WTC11 (cell line): ENCODE results near the gene SGMS1. TPM values are rescaled to one million over a fixed set of nuclear protein-coding genes. Genes with fewer than 3 reads are reported as not detected.
"Not testable (repeated sequence)": the region's sequence is repeated elsewhere in the genome, so short reads cannot be mapped to it uniquely, and the experiment has no call there.

Source experiments
- ATAC-seq: fragments of 200-7000 bp; cut with Tn5 transposase; 2 replicates; pipeline ENCODE4 v1.10.0; 2021; ENCODE audit warnings: mild to moderate bottlenecking, moderate library complexity
- CTCF ChIA-PET: fragments of 300-600 bp; sonication (Branson Sonifier 250); formaldehyde crosslinking; loops from one replicate; lab custom pipeline; 2021; ENCODE audit warnings: antibody characterized with exemption; lab: Charles Lee
- POLR2A ChIA-PET: fragments of 350-600 bp; sonication (Branson Sonifier 250); formaldehyde crosslinking; loops from one replicate; lab custom pipeline; 2021; ENCODE audit warnings: antibody characterized with exemption; lab: Charles Lee
- DNase-seq: peaks from one replicate; pipeline ENCODE4 v3.0.0; 2021; ENCODE audit warnings: low spot score
- H3K27ac Mint-ChIP-seq: 2 replicates; pipeline ENCODE4 v1.8.0; 2021; ENCODE audit warnings: mixed read lengths
- H3K27me3 Mint-ChIP-seq: 2 replicates; pipeline ENCODE4 v1.8.0; 2021; ENCODE audit warnings: low read depth, mild to moderate bottlenecking, moderate library complexity, mixed read lengths
- H3K36me3 Mint-ChIP-seq: 2 replicates; pipeline ENCODE4 v1.8.0; 2021; ENCODE audit warnings: mixed read lengths
- H3K4me1 Mint-ChIP-seq: 2 replicates; pipeline ENCODE4 v1.8.0; 2022; ENCODE audit warnings: mixed read lengths
- H3K4me3 Mint-ChIP-seq: 2 replicates; pipeline ENCODE4 v1.8.0; 2021; ENCODE audit warnings: mild to moderate bottlenecking, moderate library complexity, mixed read lengths
- H3K9me3 Mint-ChIP-seq: 2 replicates; pipeline ENCODE4 v1.8.0; 2021; ENCODE audit warnings: mixed read lengths
- ATF1 ChIP-seq: sonication (generic); formaldehyde crosslinking; IDR thresholded peaks from 2 replicates; pipeline ENCODE4 v1.8.1; 2023; ENCODE audit warnings: mild to moderate bottlenecking, moderate library complexity, missing genetic modification reagents
- CBFB ChIP-seq: sonication (generic); formaldehyde crosslinking; IDR thresholded peaks from 2 replicates; pipeline ENCODE4 v1.8.1; 2022; ENCODE audit warnings: mild to moderate bottlenecking, low read depth, missing genetic modification reagents
- E2F4 ChIP-seq: sonication (generic); formaldehyde crosslinking; IDR thresholded peaks from 2 replicates; pipeline ENCODE4 v1.8.1; 2022; ENCODE audit warnings: low read depth, mild to moderate bottlenecking, moderate library complexity, missing genetic modification reagents, borderline replicate concordance
- EMX1 ChIP-seq: fragments of 250-450 bp; sonication (Bioruptor Pico); IDR thresholded peaks from 2 replicates; pipeline ENCODE4 v1.8.0; 2021; ENCODE audit warnings: mild to moderate bottlenecking
- ESRRA ChIP-seq: sonication (generic); formaldehyde crosslinking; IDR thresholded peaks from 2 replicates; pipeline ENCODE4 v1.8.1; 2022; ENCODE audit warnings: mild to moderate bottlenecking, missing genetic modification reagents, borderline replicate concordance
- FOXJ3 ChIP-seq: sonication (generic); formaldehyde crosslinking; IDR thresholded peaks from 2 replicates; pipeline ENCODE4 v1.9.0; 2021; ENCODE audit warnings: missing genetic modification reagents, mild to moderate bottlenecking, borderline replicate concordance
- GABPB1 ChIP-seq: sonication (generic); formaldehyde crosslinking; IDR thresholded peaks from 2 replicates; pipeline ENCODE4 v1.8.1; 2023; ENCODE audit warnings: mild to moderate bottlenecking, missing genetic modification reagents
- GTF2I ChIP-seq: fragments of 250-450 bp; sonication (Bioruptor Pico); conservative IDR thresholded peaks from 2 replicates; pipeline ENCODE4 v1.4.0; 2021; ENCODE audit warnings: mild to moderate bottlenecking
- IRF1 ChIP-seq: sonication (generic); formaldehyde crosslinking; IDR thresholded peaks from 2 replicates; pipeline ENCODE4 v1.8.0; 2023; ENCODE audit warnings: missing genetic modification reagents
- JAZF1 ChIP-seq: fragments of 250-450 bp; sonication (Bioruptor Pico); IDR thresholded peaks from 2 replicates; pipeline ENCODE4 v1.9.0; 2021; ENCODE audit warnings: moderate library complexity, mild to moderate bottlenecking, inconsistent platforms
- JUN ChIP-seq: sonication (generic); formaldehyde crosslinking; IDR thresholded peaks from 2 replicates; pipeline ENCODE4 v1.8.0; 2023; ENCODE audit warnings: mild to moderate bottlenecking, missing genetic modification reagents
- TEAD4 ChIP-seq: sonication (generic); formaldehyde crosslinking; IDR thresholded peaks from 2 replicates; pipeline ENCODE4 v1.8.0; 2022; ENCODE audit warnings: mild to moderate bottlenecking, missing genetic modification reagents
- USF1 ChIP-seq: sonication (generic); formaldehyde crosslinking; IDR thresholded peaks from 2 replicates; pipeline ENCODE4 v1.8.0; 2022; ENCODE audit warnings: mild to moderate bottlenecking, missing genetic modification reagents
- ZMAT4 ChIP-seq: fragments of 250-450 bp; sonication (Bioruptor Pico); IDR thresholded peaks from 2 replicates; pipeline ENCODE4 v1.9.0; 2021; ENCODE audit warnings: mild to moderate bottlenecking
- ZNF425 ChIP-seq: fragments of 250-450 bp; sonication (Bioruptor Pico); conservative IDR thresholded peaks from 2 replicates; pipeline ENCODE4 v1.9.0; 2021; ENCODE audit warnings: mild to moderate bottlenecking
- total RNA-seq: library from RNA; stranded (reverse); gene quantifications from 3 replicates; pipeline ENCODE4 v1.2.3, GENCODE V29; 2021
- TF ChIP-seq, protein P1 (sequence below): sonication (generic); formaldehyde crosslinking; IDR thresholded peaks from 2 replicates; pipeline ENCODE4 v1.8.1; 2022; ENCODE audit warnings: mild to moderate bottlenecking, moderate library complexity, missing genetic modification reagents
- TF ChIP-seq, protein P2 (sequence below): sonication (generic); formaldehyde crosslinking; conservative IDR thresholded peaks from 2 replicates; pipeline ENCODE4 v1.8.1; 2022; ENCODE audit warnings: mild to moderate bottlenecking, missing genetic modification reagents

Gene SGMS1
- total RNA-seq, 1 experiment from 2014 or later = 13.2 TPM

GRCh38 chr10:50484550-50484949 is 139.2 kb downstream of the SGMS1 start:
- Mint-ChIP-seq H3K36me3 (peaks cover 20% of the 10 kb centered on the region), H3K9me3 (peaks cover 30% of the 10 kb centered on the region)
- H3K4me1 Mint-ChIP-seq, POLR2A ChIA-PET, CTCF ChIA-PET, H3K27ac Mint-ChIP-seq, H3K27me3 Mint-ChIP-seq, H3K4me3 Mint-ChIP-seq, DNase-seq, ATAC-seq: not testable (repeated sequence)

DNA sequence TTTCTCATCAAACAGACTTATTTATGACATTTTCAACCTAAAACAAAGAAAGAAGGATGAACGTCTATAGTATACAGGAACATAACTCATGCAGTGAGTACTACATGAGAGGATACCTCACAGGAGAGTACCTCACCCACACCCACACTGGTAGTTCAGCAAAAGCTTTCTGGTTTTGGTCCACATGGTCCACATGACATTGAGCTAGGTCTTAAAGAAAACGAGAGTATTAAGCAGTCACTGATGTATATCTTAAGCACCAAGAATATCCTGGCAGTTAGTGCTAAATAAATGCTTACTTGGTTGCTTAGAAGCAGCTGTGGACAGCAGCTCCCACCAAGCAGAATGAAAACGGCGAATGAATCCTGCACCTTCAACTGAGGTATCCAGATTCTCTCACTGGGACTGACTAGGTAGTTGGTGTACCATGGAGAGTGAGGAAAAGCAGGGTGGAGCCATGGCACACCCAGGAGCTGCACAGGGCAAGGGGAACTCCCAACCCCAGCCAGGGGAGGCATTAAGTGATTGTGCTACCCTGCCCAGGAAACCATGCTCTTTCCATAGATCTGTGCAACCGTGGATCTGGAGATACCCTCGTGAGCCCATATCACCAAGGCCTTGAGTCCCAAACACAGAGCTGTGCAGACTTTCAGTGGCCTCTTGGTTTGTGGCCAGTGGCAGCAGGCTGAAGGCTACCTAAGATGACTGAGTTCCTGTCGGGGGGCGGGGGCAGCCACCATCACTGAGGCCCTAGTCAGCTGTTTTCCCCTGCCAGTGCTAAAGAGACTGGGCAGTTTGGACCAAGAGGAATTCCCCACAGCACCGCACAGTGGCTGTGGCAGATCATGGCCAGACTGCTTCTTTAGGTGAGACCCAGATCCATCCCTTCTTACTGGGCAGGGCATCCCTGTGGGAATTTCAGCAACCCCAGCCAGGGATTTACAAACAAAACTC is 143.4 kb downstream of the SGMS1 start:
- Mint-ChIP-seq H3K4me1 (peaks cover 12% of the 10 kb centered on the region), H3K36me3 (peaks cover 36% of the 10 kb centered on the region), H3K4me3 (no peak overlapping the region), H3K9me3 (peaks cover 40% of the 10 kb centered on the region), H3K27me3 (no peaks in the 10 kb centered on the region), H3K27ac (no peak overlapping the region)
- no peak for DNase-seq
- POLR2A ChIA-PET = interaction anchor here (0.6 kb wide), 1 partner anchor 157 kb away, joined by 4 read pairs; no protein-coding TSS in a partner anchor
- TF ChIP-seq CBFB (CRISPR knock-in tag) (no peak), ZMAT4 (CRISPR knock-in tag) (no peak), ESRRA (CRISPR knock-in tag) (no peak), IRF1 (no peak), ATF1 (CRISPR knock-in tag) (no peak), ZNF425 (no peak), USF1 (no peak), GTF2I (CRISPR knock-in tag) (no peak), GABPB1 (CRISPR knock-in tag) (no peak), JAZF1 (CRISPR knock-in tag) (no peak), FOXJ3 (no peak), TEAD4 (CRISPR knock-in tag) (no peak), JUN (no peak), EMX1 (CRISPR knock-in tag) (no peak), E2F4 (CRISPR knock-in tag) (no peak)
- TF ChIP-seq, protein P1, sequence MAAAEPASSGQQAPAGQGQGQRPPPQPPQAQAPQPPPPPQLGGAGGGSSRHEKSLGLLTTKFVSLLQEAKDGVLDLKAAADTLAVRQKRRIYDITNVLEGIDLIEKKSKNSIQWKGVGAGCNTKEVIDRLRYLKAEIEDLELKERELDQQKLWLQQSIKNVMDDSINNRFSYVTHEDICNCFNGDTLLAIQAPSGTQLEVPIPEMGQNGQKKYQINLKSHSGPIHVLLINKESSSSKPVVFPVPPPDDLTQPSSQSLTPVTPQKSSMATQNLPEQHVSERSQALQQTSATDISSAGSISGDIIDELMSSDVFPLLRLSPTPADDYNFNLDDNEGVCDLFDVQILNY (CRISPR knock-in tag) = no peak
- TF ChIP-seq, protein P2, sequence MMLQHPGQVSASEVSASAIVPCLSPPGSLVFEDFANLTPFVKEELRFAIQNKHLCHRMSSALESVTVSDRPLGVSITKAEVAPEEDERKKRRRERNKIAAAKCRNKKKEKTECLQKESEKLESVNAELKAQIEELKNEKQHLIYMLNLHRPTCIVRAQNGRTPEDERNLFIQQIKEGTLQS (CRISPR knock-in tag) = no peak
- CTCF ChIA-PET = no interaction called here
- peak; percentile 41 for ATAC-seq
